LNCaP clone FGC (cell line): ENCODE data around the gene SPEM2.

Source experiments
- DNase-seq: peaks from one replicate; pipeline ENCODE4 v3.0.0-alpha.2; 2011; ENCODE audit warnings: low read depth
- H3K4me3 ChIP-seq: 2 replicates; pipeline ENCODE4 v1.5.1; 2011; ENCODE audit warnings: mild to moderate bottlenecking, low read depth, low read length, control low read depth
- CTCF ChIP-seq: IDR thresholded peaks from 2 replicates; pipeline ENCODE4 v1.5.1; 2012; ENCODE audit warnings: mild to moderate bottlenecking; ENCODE audit not compliant: control insufficient read depth, insufficient read depth; ENCODE audit errors: extremely low read depth

SPEM2 gene

GRCh38 chr17:7460850-7461660 lies 35.6 kb downstream of the SPEM2 start:
- no peak overlapping the region for H3K4me3 ChIP-seq
- DNase-seq = no peak

GRCh38 chr17:7462474-7463371 lies 37.3 kb downstream of the SPEM2 start:
- TF ChIP-seq CTCF = no peak
- no peak overlapping the region for H3K4me3 ChIP-seq
- DNase-seq = no peak

More at GRCh38 chr17:7460850-7461660, 35.6 kb downstream of the SPEM2 start:
- no peak for TF ChIP-seq CTCF

GRCh38 chr17:7463372-7463846 lies 38.0 kb downstream of the SPEM2 start:
- no peak for TF ChIP-seq CTCF
- H3K4me3 ChIP-seq = no peak overlapping the region

GRCh38 chr17:7464081-7464480 lies 38.7 kb downstream of the SPEM2 start:
- no peak for DNase-seq
- no peak for TF ChIP-seq CTCF
- no peak overlapping the region for H3K4me3 ChIP-seq

More at GRCh38 chr17:7463372-7463846, 38.0 kb downstream of the SPEM2 start:
- DNase-seq = no peak

- no peak overlapping the region for H3K4me3 ChIP-seq
- TF ChIP-seq CTCF = no peak
- DNase-seq = no peak
These were observed 40.3 kb downstream of the SPEM2 start for GRCh38 chr17:7465597-7466275.

- no peak overlapping the region for H3K4me3 ChIP-seq
- no peak for TF ChIP-seq CTCF
- no peak for DNase-seq
These were observed 40.9 kb downstream of the SPEM2 start for GRCh38 chr17:7466318-7466638.
